Measurements from ENCODE around the gene SPATA6L.

SPATA6L gene

DNA sequence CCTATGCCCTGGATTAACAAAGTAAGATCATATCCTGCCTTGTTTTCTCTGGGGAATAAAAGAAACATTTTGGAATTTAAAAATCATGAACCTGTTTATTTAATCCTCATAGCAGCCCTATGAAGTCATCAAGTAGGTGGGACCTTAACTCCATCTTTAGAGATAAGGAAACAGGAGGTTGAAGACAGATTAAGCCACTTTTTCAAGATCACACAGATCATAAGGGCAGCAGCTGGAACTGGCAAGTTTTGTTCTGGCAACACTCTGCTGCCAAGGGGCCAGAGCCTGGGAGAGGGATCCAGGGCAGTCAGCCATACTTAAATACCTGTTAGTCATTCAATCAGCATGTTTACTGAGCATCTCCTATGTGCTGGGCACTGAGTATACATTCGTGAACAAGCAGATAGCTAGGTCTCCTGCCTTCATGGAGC, 112.3 kb downstream of the SPATA6L start:
- Histone ChIP-seq H3K36me3 (ENCODE audit: insufficient read depth, low read length) (0 out of 2 replicates have a peak, but pooled peaks cover 3% of the 10 kb centered on the region), H3K4me1 (ENCODE audit: insufficient read depth, low read length) (0 out of 2 replicates have a peak, but pooled peaks cover 2% of the 10 kb centered on the region), H3K9ac (ENCODE audit: low read depth, low read length) (no peak overlapping the region), H3K9me3 (ENCODE audit: control insufficient read depth, insufficient read depth, low read length) (no peaks in the 10 kb centered on the region)

DNA sequence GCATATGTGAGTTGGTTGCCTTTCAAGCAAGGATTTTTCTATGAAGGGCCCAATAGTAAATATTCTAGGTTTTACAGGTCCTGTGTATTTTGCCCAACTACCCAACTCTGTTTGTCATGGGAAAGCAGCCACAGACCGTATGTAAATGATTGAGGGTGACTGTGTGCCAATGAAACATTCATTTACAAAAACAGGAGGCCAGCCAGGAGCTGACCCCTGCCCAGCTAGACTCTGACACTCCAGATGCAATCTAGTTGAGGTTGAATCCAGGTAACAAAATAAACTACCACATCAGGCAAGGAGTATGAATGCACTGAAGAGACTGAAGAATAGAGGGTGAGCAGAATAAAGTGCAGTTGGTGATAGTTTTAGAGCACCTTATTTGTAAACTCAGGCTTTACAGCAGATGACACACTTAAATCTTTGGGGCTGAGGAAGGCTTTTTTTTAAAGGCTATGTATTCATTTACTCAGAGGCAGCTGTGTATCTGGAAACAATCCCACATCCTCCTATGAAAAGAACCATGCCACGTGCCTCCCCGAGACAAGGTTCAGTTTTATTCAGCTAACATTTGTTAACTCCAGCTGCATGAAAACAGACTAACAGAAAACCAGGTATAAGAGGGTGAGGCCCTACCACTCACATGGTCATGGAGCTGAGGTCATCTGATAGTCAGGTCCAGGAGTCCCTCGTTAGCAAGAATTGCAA, 115.3 kb downstream of the SPATA6L start:
- Histone ChIP-seq H3K9ac (ENCODE audit: low read depth, low read length) (no peak overlapping the region), H3K4me1 (ENCODE audit: insufficient read depth, low read length) (0 out of 2 replicates have a peak, but pooled peaks cover 2% of the 10 kb centered on the region), H3K36me3 (ENCODE audit: insufficient read depth, low read length) (no peaks in the 10 kb centered on the region), H3K9me3 (ENCODE audit: control insufficient read depth, insufficient read depth, low read length) (no peaks in the 10 kb centered on the region)

GRCh38 chr9:4549751-4550295, 116.5 kb downstream of the SPATA6L start:
- Histone ChIP-seq H3K9ac (ENCODE audit: low read depth, low read length) (no peak overlapping the region), H3K36me3 (ENCODE audit: insufficient read depth, low read length) (no peaks in the 10 kb centered on the region), H3K4me1 (ENCODE audit: insufficient read depth, low read length) (no peaks in the 10 kb centered on the region), H3K9me3 (ENCODE audit: control insufficient read depth, insufficient read depth, low read length) (no peaks in the 10 kb centered on the region)

- H3K36me3 ChIP-seq (ENCODE audit: insufficient read depth, low read length), result no peaks in the 10 kb centered on the region
- no peaks in the 10 kb centered on the region for H3K9me3 ChIP-seq (ENCODE audit: control insufficient read depth, insufficient read depth, low read length)
- no peak overlapping the region for H3K9ac ChIP-seq (ENCODE audit: low read depth, low read length)
- H3K4me1 ChIP-seq (ENCODE audit: insufficient read depth, low read length), result no peaks in the 10 kb centered on the region
Observed at GRCh38 chr9:4548811-4549725, 117.2 kb downstream of the SPATA6L start.
